ENCODE results near the gene CKM. TPM values are rescaled to one million over a fixed set of nuclear protein-coding genes. Genes with fewer than 3 reads are reported as not detected.

Gene CKM
- total RNA-seq, 1 experiment from 2014 or later: not detected

DNA sequence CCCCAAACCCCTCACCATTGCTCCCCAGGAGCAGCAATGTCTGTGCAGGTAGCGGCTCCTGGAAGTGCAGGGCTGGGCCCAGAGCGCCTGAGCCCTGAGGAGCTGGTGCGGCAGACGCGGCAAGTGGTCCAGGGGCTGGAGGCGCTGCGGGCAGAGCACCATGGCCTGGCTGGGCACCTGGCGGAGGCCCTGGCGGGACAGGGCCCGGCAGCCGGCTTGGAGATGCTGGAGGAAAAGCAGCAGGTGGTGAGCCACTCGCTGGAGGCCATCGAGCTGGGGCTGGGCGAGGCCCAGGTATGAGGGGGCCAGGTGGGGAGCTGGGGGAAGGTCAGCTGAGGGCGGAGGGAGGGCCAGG is 22.8 kb upstream of the CKM start:
- Histone ChIP-seq H3K4me1 (peaks cover 6% of the 10 kb centered on the region; the same call in 1 of the 2 replicates), H3K9me3 (no peaks in the 10 kb centered on the region), H3K36me3 (ENCODE audit: control insufficient read depth, insufficient read depth, low read length) (no peaks in the 10 kb centered on the region; the same call in 1 of the 2 replicates), H3K4me3 (ENCODE audit: low read depth, low read length) (no peak overlapping the region), H3K27me3 (replicated peaks; ENCODE audit: control insufficient read depth, insufficient read depth, low read length) (no peaks in the 10 kb centered on the region)
- no peak for TF ChIP-seq CTCF (IDR thresholded peaks at IDR 0.05; ENCODE audit: insufficient read depth in 1 of 2, low read depth in 1 of 2, low read length in 1 of 2, severe bottlenecking in 1 of 2, unreplicated experiment in 1 of 2)
- H3K36me3 Mint-ChIP-seq (ENCODE audit: insufficient read depth, unreplicated experiment): peaks cover 29% of the 10 kb centered on the region
- H3K9me3 Mint-ChIP-seq (ENCODE audit: unreplicated experiment): no peaks in the 10 kb centered on the region
- peaks cover 13% of the 10 kb centered on the region for H3K4me1 Mint-ChIP-seq (ENCODE audit: low read depth, unreplicated experiment)
- no peak overlapping the region for H3K4me3 Mint-ChIP-seq (ENCODE audit: unreplicated experiment)
- intact Hi-C loops (cut with micrococcal nuclease; ENCODE audit: unreplicated experiment): no loop called here
- no TSS peak for BruUV-seq (replicated peaks)
- no peaks in the 10 kb centered on the region for H3K27me3 Mint-ChIP-seq (ENCODE audit: insufficient read depth, unreplicated experiment)
- ChIA-PET POLR2A (no interaction called here), CTCF (no interaction called here)
- no peak for DNase-seq
- no peak overlapping the region for H3K27ac Mint-ChIP-seq (ENCODE audit: unreplicated experiment)

GRCh38 chr19:45344621-45345505 is 22.2 kb upstream of the CKM start:
- Mint-ChIP-seq H3K36me3 (ENCODE audit: insufficient read depth, unreplicated experiment) (peaks cover 26% of the 10 kb centered on the region), H3K4me3 (ENCODE audit: unreplicated experiment) (no peak overlapping the region), H3K27ac (ENCODE audit: unreplicated experiment) (no peak overlapping the region), H3K27me3 (ENCODE audit: insufficient read depth, unreplicated experiment) (no peaks in the 10 kb centered on the region), H3K9me3 (ENCODE audit: unreplicated experiment) (no peaks in the 10 kb centered on the region), H3K4me1 (ENCODE audit: low read depth, unreplicated experiment) (peaks cover 13% of the 10 kb centered on the region)
- peak in 1 of 2 experiments; percentile 26 for DNase-seq
- Histone ChIP-seq H3K4me1 (peaks cover 6% of the 10 kb centered on the region; the same call in 1 of the 2 replicates), H3K4me3 (ENCODE audit: low read depth, low read length) (no peak overlapping the region), H3K27me3 (replicated peaks; ENCODE audit: control insufficient read depth, insufficient read depth, low read length) (no peaks in the 10 kb centered on the region), H3K36me3 (ENCODE audit: control insufficient read depth, insufficient read depth, low read length) (no peaks in the 10 kb centered on the region; the same call in 1 of the 2 replicates), H3K9me3 (no peaks in the 10 kb centered on the region)
- ChIA-PET CTCF (interaction anchor here (0.6 kb wide), 3 partner anchors 29 to 253 kb away, joined by 3 read pairs; no protein-coding TSS in a partner anchor), POLR2A (no interaction called here)
- no TSS peak for BruUV-seq (replicated peaks)
- intact Hi-C loops (cut with micrococcal nuclease; ENCODE audit: unreplicated experiment): no loop called here
- no peak for TF ChIP-seq CTCF (IDR thresholded peaks at IDR 0.05; ENCODE audit: insufficient read depth in 1 of 2, low read depth in 1 of 2, low read length in 1 of 2, severe bottlenecking in 1 of 2, unreplicated experiment in 1 of 2)

GRCh38 chr19:45342911-45343310 is 20.2 kb upstream of the CKM start:
- ChIA-PET CTCF (no interaction called here), POLR2A (no interaction called here)
- H3K36me3 ChIP-seq (ENCODE audit: control insufficient read depth, insufficient read depth, low read length): no peaks in the 10 kb centered on the region
- peaks cover 6% of the 10 kb centered on the region; the same call in 1 of the 2 replicates for H3K4me1 ChIP-seq
- Mint-ChIP-seq H3K36me3 (ENCODE audit: insufficient read depth, unreplicated experiment) (peaks cover 9% of the 10 kb centered on the region), H3K9me3 (ENCODE audit: unreplicated experiment) (no peaks in the 10 kb centered on the region), H3K27ac (ENCODE audit: unreplicated experiment) (no peak overlapping the region), H3K4me3 (ENCODE audit: unreplicated experiment) (no peak overlapping the region), H3K4me1 (ENCODE audit: low read depth, unreplicated experiment) (peaks cover 7% of the 10 kb centered on the region), H3K27me3 (ENCODE audit: insufficient read depth, unreplicated experiment) (no peaks in the 10 kb centered on the region)
- DNase-seq: no peak
- no peaks in the 10 kb centered on the region for H3K27me3 ChIP-seq (replicated peaks; ENCODE audit: control insufficient read depth, insufficient read depth, low read length)
- H3K4me3 ChIP-seq (ENCODE audit: low read depth, low read length): no peak overlapping the region
- TF ChIP-seq CTCF (IDR thresholded peaks at IDR 0.05; ENCODE audit: insufficient read depth in 1 of 2, low read depth in 1 of 2, low read length in 1 of 2, severe bottlenecking in 1 of 2, unreplicated experiment in 1 of 2): no peak
- no peaks in the 10 kb centered on the region for H3K9me3 ChIP-seq
- no TSS peak for BruUV-seq (replicated peaks)
- intact Hi-C loops (cut with micrococcal nuclease; ENCODE audit: unreplicated experiment): no loop called here
